Measurements from ENCODE around the gene RGS3.

RGS3 gene

DNA sequence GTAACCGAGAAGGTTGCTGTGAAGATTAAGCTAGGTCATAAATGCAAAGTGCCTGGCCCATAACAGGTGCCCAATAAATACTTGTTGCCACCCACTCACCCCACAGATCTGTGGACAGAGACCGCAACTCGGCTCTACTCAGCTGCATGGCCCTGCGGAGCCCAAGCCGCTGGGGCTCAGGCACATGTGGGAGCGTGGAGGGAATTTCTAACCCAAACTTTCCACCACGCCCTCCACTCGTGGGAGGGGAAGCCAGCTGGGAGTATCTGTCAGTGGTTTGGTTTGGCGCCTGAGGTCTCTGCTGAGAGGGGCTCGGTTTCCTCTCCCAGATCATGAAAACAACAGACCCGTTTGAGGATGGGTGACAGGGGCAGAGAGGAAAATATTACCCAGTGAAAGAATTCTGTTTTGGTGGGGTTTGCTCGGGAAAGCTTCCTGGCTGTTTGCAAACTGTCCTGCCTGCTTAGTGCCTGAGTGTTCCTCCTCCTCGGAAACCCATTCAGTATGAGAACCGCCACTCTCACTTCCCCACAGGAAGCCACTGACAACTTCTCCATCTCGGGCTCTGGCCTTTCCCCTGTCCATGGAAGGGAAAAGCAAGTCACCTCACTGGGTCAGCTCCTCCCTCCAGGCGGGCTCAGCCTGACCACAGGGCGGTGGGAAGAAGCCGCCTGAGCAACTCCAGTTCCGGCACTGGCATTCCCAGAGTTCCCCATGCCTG is 60.1 kb downstream of the RGS3 start:
- Histone ChIP-seq H3K36me3 (ENCODE audit: control insufficient read depth, insufficient read depth, low read length) (no peaks in the 10 kb centered on the region), H3K9ac (ENCODE audit: low read depth, low read length) (no peak overlapping the region), H3K9me3 (ENCODE audit: control insufficient read depth, insufficient read depth, low read length) (no peaks in the 10 kb centered on the region), H3K27me3 (ENCODE audit: control insufficient read depth, insufficient read depth, low read length) (no peaks in the 10 kb centered on the region), H3K4me1 (ENCODE audit: control insufficient read depth, insufficient read depth, low read length) (no peaks in the 10 kb centered on the region), H3K27ac (ENCODE audit: low read depth, low read length) (no peak overlapping the region), H3K4me3 (ENCODE audit: low read depth, low read length) (no peak overlapping the region)

DNA sequence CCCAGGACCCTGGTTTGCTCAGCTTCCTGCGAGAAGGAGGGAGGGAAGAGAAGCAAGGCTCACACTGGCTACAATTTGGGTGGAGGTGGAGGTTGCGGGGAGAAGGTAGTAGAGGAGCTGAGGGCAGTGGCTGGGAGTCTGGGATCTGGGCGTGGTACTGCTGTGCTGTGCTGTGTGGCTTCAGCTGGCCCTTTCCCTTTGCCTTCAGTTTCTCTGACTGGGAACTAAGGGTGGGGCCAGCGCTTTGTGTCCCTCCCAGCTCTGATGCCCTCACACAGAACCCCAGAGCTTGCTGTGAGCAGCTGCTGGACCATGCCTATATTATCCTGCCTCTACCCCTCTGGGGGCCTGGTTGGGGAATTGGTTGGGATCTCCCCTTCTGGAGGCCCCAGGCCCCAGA is 60.9 kb downstream of the RGS3 start:
- H3K36me3 ChIP-seq (ENCODE audit: control insufficient read depth, insufficient read depth, low read length), result no peaks in the 10 kb centered on the region
- no peaks in the 10 kb centered on the region for H3K9me3 ChIP-seq (ENCODE audit: control insufficient read depth, insufficient read depth, low read length)
- H3K27me3 ChIP-seq (ENCODE audit: control insufficient read depth, insufficient read depth, low read length), result no peaks in the 10 kb centered on the region
- no peak overlapping the region for H3K9ac ChIP-seq (ENCODE audit: low read depth, low read length)
- H3K4me3 ChIP-seq (ENCODE audit: low read depth, low read length), result no peak overlapping the region
- H3K27ac ChIP-seq (ENCODE audit: low read depth, low read length), result no peak overlapping the region
- H3K4me1 ChIP-seq (ENCODE audit: control insufficient read depth, insufficient read depth, low read length), result 0 out of 2 replicates have a peak, but pooled peaks cover 6% of the 10 kb centered on the region

DNA sequence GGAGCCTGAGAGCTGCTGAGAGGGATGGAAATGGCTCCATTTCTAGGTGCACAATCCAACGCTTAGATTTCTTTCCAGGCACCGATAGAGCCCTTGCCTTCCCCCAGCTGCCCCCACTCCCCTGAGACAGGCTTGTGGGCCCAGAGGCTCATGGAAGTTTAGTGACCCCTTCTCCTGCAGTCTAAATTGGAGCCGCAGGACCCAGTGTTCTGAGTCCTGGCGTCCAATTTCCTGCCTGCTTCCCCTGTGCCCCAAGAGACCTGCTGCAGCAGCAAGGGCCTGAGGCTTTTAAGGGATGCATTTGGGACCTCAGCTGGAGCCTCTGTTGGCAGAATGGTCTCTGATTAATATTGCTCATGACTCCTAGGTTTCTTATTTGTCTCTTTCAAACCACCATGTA is 61.7 kb downstream of the RGS3 start:
- no peak overlapping the region for H3K27ac ChIP-seq (ENCODE audit: low read depth, low read length)
- no peaks in the 10 kb centered on the region for H3K36me3 ChIP-seq (ENCODE audit: control insufficient read depth, insufficient read depth, low read length)
- no peak overlapping the region for H3K9ac ChIP-seq (ENCODE audit: low read depth, low read length)
- H3K4me3 ChIP-seq (ENCODE audit: low read depth, low read length), result no peak overlapping the region
- 0 out of 2 replicates have a peak, but pooled peaks cover 6% of the 10 kb centered on the region for H3K4me1 ChIP-seq (ENCODE audit: control insufficient read depth, insufficient read depth, low read length)
- no peaks in the 10 kb centered on the region for H3K27me3 ChIP-seq (ENCODE audit: control insufficient read depth, insufficient read depth, low read length)
- H3K9me3 ChIP-seq (ENCODE audit: control insufficient read depth, insufficient read depth, low read length), result no peaks in the 10 kb centered on the region

DNA sequence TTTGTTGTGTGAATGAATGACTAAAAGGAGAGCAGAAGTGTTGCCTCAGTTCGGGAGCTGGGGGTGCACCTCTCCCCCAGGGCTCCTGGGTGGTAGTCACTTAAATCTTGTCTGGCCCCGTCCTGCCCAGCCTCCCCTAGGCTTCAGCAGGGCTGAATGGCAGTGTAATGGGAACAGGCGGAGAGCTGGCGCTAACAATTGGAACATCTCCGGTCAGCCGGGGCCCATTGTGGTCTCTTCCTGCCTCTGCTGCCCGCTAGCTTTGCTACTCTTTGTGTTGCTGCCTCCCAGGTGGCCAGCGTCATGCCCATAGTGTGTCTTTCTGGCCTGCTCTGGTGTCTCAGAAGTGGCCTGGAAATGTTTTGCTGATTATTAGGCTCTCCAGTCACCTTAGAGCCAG is 62.3 kb downstream of the RGS3 start:
- H3K36me3 ChIP-seq (ENCODE audit: control insufficient read depth, insufficient read depth, low read length), result no peaks in the 10 kb centered on the region
- no peak overlapping the region for H3K9ac ChIP-seq (ENCODE audit: low read depth, low read length)
- H3K9me3 ChIP-seq (ENCODE audit: control insufficient read depth, insufficient read depth, low read length), result no peaks in the 10 kb centered on the region
- no peak overlapping the region for H3K4me3 ChIP-seq (ENCODE audit: low read depth, low read length)
- H3K4me1 ChIP-seq (ENCODE audit: control insufficient read depth, insufficient read depth, low read length), result 0 out of 2 replicates have a peak, but pooled peaks cover 6% of the 10 kb centered on the region
- no peaks in the 10 kb centered on the region for H3K27me3 ChIP-seq (ENCODE audit: control insufficient read depth, insufficient read depth, low read length)
- H3K27ac ChIP-seq (ENCODE audit: low read depth, low read length), result no peak overlapping the region

DNA sequence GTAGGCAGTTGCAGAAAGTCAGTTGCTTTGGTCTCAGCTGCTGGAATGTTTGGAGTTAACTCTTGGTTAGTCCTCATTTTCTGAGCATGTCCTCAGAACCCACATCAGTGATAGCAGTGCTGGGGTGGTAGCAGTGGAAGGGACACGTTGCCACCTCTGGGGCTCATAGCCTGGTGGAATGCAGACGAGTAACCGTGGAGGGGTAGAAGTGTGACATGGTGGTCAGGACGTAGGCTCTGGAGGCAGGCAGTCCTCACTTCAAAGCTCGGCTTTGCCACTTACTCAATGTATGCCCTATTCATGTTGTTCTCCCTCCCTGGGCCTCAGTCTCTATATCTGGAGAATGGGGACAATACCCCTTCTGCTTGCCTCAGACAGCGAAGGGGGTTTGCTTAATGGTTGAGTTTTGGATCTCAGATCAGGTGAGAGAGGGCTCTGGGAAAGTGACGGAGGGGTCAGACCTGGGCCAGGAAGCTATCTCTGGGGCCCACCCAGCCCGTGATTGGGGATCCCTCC is 62.8 kb downstream of the RGS3 start:
- no peak overlapping the region for H3K4me3 ChIP-seq (ENCODE audit: low read depth, low read length)
- no peak overlapping the region for H3K9ac ChIP-seq (ENCODE audit: low read depth, low read length)
- no peaks in the 10 kb centered on the region for H3K27me3 ChIP-seq (ENCODE audit: control insufficient read depth, insufficient read depth, low read length)
- H3K4me1 ChIP-seq (ENCODE audit: control insufficient read depth, insufficient read depth, low read length), result 0 out of 2 replicates have a peak, but pooled peaks cover 6% of the 10 kb centered on the region
- no peak overlapping the region for H3K27ac ChIP-seq (ENCODE audit: low read depth, low read length)
- no peaks in the 10 kb centered on the region for H3K36me3 ChIP-seq (ENCODE audit: control insufficient read depth, insufficient read depth, low read length)
- H3K9me3 ChIP-seq (ENCODE audit: control insufficient read depth, insufficient read depth, low read length), result no peaks in the 10 kb centered on the region

DNA sequence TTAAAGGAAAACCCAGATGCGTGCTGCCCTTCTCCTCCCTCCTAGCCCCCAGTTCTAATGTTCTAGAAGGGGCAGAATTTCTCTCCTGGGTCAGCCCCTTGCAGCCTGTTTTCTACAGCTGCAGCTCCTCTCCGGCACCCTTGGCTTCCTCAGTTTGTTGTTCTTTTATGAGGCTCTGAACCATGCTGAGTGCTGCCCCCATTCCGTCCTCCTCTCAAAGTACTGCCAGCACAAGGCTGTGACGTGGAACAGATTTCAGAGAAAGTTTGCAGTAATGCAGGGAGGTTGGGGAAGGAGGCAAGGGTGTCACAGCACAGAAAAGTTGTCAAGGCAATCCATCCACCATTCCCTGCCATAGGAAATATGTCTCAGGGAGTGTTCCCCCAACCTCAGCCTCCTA is 63.3 kb downstream of the RGS3 start:
- H3K27ac ChIP-seq (ENCODE audit: low read depth, low read length), result no peak overlapping the region
- no peaks in the 10 kb centered on the region for H3K36me3 ChIP-seq (ENCODE audit: control insufficient read depth, insufficient read depth, low read length)
- H3K9ac ChIP-seq (ENCODE audit: low read depth, low read length), result no peak overlapping the region
- no peaks in the 10 kb centered on the region for H3K9me3 ChIP-seq (ENCODE audit: control insufficient read depth, insufficient read depth, low read length)
- no peak overlapping the region for H3K4me3 ChIP-seq (ENCODE audit: low read depth, low read length)
- no peaks in the 10 kb centered on the region for H3K27me3 ChIP-seq (ENCODE audit: control insufficient read depth, insufficient read depth, low read length)
- H3K4me1 ChIP-seq (ENCODE audit: control insufficient read depth, insufficient read depth, low read length), result 0 out of 2 replicates have a peak, but pooled peaks cover 6% of the 10 kb centered on the region

DNA sequence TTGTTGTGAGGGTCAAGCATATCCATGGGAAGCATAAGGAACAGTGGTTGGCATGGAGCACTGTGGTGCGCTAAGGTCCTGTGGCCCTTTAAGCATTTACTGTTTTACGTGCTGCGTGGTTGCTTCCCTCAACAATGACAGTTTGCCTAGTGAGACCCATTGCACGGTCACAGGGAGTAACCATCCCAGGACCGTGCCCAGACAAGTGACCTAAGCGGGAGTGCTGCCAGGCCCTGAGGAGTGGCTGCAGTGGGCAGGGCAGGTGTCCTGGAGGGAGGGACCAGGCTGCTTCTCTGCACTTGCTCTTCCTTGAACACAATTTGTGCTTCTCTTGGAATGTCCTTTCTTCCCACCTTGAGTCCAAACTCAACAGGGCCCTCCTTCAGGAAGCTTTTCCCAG is 64.6 kb downstream of the RGS3 start:
- H3K9ac ChIP-seq (ENCODE audit: low read depth, low read length), result no peak overlapping the region
- no peak overlapping the region for H3K4me3 ChIP-seq (ENCODE audit: low read depth, low read length)
- no peaks in the 10 kb centered on the region for H3K9me3 ChIP-seq (ENCODE audit: control insufficient read depth, insufficient read depth, low read length)
- no peak overlapping the region for H3K27ac ChIP-seq (ENCODE audit: low read depth, low read length)
- H3K27me3 ChIP-seq (ENCODE audit: control insufficient read depth, insufficient read depth, low read length), result no peaks in the 10 kb centered on the region
- 0 out of 2 replicates have a peak, but pooled peaks cover 6% of the 10 kb centered on the region for H3K4me1 ChIP-seq (ENCODE audit: control insufficient read depth, insufficient read depth, low read length)
- no peaks in the 10 kb centered on the region for H3K36me3 ChIP-seq (ENCODE audit: control insufficient read depth, insufficient read depth, low read length)

DNA sequence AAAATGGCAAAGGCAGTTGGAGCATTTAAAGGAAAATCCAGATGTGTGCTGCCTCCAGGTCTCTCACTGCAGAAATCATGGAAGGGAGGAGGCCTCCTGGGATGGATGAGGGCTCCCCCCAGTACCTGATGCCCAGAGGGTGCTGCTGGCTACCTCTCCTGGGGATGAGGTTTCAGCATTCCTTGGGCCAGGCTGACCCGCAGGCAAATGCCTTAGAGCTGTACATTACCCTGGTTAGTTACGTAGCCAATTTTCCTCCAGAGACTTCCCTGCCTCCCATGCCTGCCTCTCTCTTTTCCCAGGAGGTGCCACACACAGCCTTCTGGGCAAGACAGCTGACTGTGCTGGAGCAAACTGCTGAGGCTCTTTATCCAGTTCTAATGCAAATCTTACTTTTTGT is 65.3 kb downstream of the RGS3 start:
- H3K27me3 ChIP-seq (ENCODE audit: control insufficient read depth, insufficient read depth, low read length), result no peaks in the 10 kb centered on the region
- H3K27ac ChIP-seq (ENCODE audit: low read depth, low read length), result no peak overlapping the region
- H3K36me3 ChIP-seq (ENCODE audit: control insufficient read depth, insufficient read depth, low read length), result no peaks in the 10 kb centered on the region
- no peaks in the 10 kb centered on the region for H3K9me3 ChIP-seq (ENCODE audit: control insufficient read depth, insufficient read depth, low read length)
- no peak overlapping the region for H3K4me3 ChIP-seq (ENCODE audit: low read depth, low read length)
- 0 out of 2 replicates have a peak, but pooled peaks cover 6% of the 10 kb centered on the region for H3K4me1 ChIP-seq (ENCODE audit: control insufficient read depth, insufficient read depth, low read length)
- no peak overlapping the region for H3K9ac ChIP-seq (ENCODE audit: low read depth, low read length)

DNA sequence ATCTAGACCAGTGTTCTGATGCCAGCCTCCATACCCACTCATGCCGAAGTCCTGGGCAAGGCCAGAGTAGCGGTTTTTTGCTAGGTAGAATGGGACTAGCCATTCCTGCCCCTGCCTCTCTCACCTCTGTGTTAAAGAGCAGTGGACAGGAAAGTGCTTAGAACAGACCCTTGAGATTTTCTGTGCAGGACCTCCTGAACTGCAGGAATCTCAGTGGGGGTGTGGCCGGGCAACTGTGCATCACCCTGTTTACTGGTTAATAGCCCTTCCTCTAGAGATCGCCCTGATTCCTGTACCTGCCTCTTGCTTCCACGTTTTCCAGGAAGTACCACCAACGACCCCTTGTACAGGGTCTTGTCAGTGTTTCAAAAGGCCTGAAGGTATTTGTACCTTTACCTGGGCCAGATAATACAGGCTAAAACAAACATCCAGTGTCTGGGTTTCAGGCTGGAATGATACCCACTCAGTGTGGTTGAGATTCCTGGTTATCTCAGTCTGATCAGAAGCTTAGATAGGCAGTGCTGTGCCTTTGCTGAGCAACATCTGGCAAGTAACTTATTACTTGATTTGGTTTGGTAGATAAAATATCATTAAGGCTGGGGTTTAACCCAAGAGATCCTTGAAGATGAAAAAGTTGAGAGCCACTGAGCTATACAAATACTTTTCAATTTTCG is 65.9 kb downstream of the RGS3 start:
- H3K9me3 ChIP-seq (ENCODE audit: control insufficient read depth, insufficient read depth, low read length), result no peaks in the 10 kb centered on the region
- H3K27ac ChIP-seq (ENCODE audit: low read depth, low read length), result no peak overlapping the region
- H3K9ac ChIP-seq (ENCODE audit: low read depth, low read length), result no peak overlapping the region
- no peaks in the 10 kb centered on the region for H3K27me3 ChIP-seq (ENCODE audit: control insufficient read depth, insufficient read depth, low read length)
- H3K36me3 ChIP-seq (ENCODE audit: control insufficient read depth, insufficient read depth, low read length), result no peaks in the 10 kb centered on the region
- H3K4me1 ChIP-seq (ENCODE audit: control insufficient read depth, insufficient read depth, low read length), result 0 out of 2 replicates have a peak, but pooled peaks cover 6% of the 10 kb centered on the region
- H3K4me3 ChIP-seq (ENCODE audit: low read depth, low read length), result no peak overlapping the region

DNA sequence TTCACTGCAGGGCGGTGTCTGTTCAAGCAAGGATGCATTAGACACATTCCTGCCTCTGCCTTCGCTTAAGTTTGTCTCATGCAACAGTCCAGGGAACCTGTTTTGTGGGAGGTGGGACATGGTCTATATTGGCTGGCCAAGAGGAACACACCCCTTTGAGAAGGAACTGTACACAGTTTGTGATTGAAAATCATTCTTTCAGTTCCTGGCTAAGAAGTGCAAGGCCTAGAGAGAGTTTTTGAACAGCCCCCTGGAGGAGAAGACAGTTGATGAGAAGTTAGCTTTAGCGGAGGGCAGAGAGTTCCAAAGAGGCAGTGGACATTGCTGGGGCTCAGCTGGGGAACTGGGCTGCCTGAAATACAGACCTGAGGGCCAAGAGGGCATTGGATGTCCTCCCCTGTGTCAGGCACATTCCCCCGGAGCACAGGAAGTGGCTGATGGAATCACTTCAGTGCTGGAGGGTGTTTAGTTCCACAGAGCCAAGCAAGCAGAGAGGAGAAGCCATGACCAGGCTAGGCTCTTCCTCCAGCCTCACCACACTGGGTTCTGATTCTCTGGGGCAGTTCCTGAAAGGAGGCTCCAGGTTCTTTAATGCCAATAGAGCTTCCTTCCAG is 66.6 kb downstream of the RGS3 start:
- no peak overlapping the region for H3K9ac ChIP-seq (ENCODE audit: low read depth, low read length)
- H3K27me3 ChIP-seq (ENCODE audit: control insufficient read depth, insufficient read depth, low read length), result no peaks in the 10 kb centered on the region
- H3K4me3 ChIP-seq (ENCODE audit: low read depth, low read length), result no peak overlapping the region
- H3K9me3 ChIP-seq (ENCODE audit: control insufficient read depth, insufficient read depth, low read length), result no peaks in the 10 kb centered on the region
- 0 out of 2 replicates have a peak, but pooled peaks cover 6% of the 10 kb centered on the region for H3K4me1 ChIP-seq (ENCODE audit: control insufficient read depth, insufficient read depth, low read length)
- no peak overlapping the region for H3K27ac ChIP-seq (ENCODE audit: low read depth, low read length)
- no peaks in the 10 kb centered on the region for H3K36me3 ChIP-seq (ENCODE audit: control insufficient read depth, insufficient read depth, low read length)

DNA sequence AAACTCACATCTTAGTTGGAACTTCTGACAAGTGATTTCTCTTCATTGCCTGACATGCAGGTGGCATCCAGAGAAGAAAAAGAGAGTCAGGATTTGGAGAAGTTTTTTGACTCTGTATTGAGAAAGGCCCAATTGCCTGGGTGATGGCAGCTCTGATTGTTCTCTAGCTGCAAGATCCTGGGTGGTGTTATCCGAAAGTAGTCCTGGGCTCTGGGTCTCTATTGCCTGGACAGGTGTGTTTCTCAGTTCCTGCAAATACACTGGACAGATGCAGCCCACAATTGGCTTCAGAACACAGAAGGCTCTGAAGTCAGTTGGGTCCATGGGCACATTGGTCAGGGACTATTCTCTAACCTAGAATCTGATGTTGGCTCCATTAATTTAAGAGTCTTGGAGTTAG is 67.4 kb downstream of the RGS3 start:
- Histone ChIP-seq H3K4me3 (ENCODE audit: low read depth, low read length) (no peak overlapping the region), H3K27ac (ENCODE audit: low read depth, low read length) (no peak overlapping the region), H3K9ac (ENCODE audit: low read depth, low read length) (no peak overlapping the region), H3K27me3 (ENCODE audit: control insufficient read depth, insufficient read depth, low read length) (no peaks in the 10 kb centered on the region), H3K4me1 (ENCODE audit: control insufficient read depth, insufficient read depth, low read length) (0 out of 2 replicates have a peak, but pooled peaks cover 6% of the 10 kb centered on the region), H3K36me3 (ENCODE audit: control insufficient read depth, insufficient read depth, low read length) (no peaks in the 10 kb centered on the region), H3K9me3 (ENCODE audit: control insufficient read depth, insufficient read depth, low read length) (no peaks in the 10 kb centered on the region)
